ENCODE data around the gene NEK7. TPM values are rescaled to one million over a fixed set of nuclear protein-coding genes. Genes with fewer than 3 reads are reported as not detected.

Gene NEK7
- total RNA-seq, 3 donors from 2014 or later (not counting 1 experiment from before 2014, with no cell fraction given), result 34.1 to 57.5 (median 42.1) TPM

GRCh38 chr1:198160222-198160621 lies 3.4 kb downstream of the NEK7 start:
- Mint-ChIP-seq H3K9me3 (no peaks in the 10 kb centered on the region), H3K27ac (peak overlapping the region; percentile 96 to 99), H3K4me3 (no peak overlapping the region), H3K27me3 (ENCODE audit: low read depth in 2 of 2) (no peaks in the 10 kb centered on the region), H3K4me1 (peaks cover 50 to 65% of the 10 kb centered on the region in 2 donors), H3K36me3 (no peaks in the 10 kb centered on the region)
- Histone ChIP-seq H3K4me1 (ENCODE audit: control insufficient read depth, insufficient read depth, low read length) (peaks cover 31% of the 10 kb centered on the region), H3K4me3 (ENCODE audit: low read length) (no peak overlapping the region), H3K9me3 (ENCODE audit: control insufficient read depth, insufficient read depth, low read length) (no peaks in the 10 kb centered on the region), H3K27ac (ENCODE audit: low read length) (peak overlapping the region; percentile 88), H3K27me3 (ENCODE audit: control insufficient read depth, insufficient read depth, low read length) (no peaks in the 10 kb centered on the region), H3K36me3 (ENCODE audit: control insufficient read depth, insufficient read depth, low read length) (no peaks in the 10 kb centered on the region)
- intact Hi-C loops (cut with micrococcal nuclease), result loop anchor here (10.0 kb wide), 1 partner anchor 775 kb away; no protein-coding TSS in a partner anchor
- DNase-seq, result no peak
- ATAC-seq, result no peak
- TF ChIP-seq CTCF (IDR thresholded peaks at IDR 0.05), result no peak
- WGBS (ENCODE audit: insufficient coverage), result 97% methylated on average over 6 of the region's 7 CpGs

GRCh38 chr1:198160946-198161614 lies 4.3 kb downstream of the NEK7 start:
- no peaks in the 10 kb centered on the region for H3K27me3 ChIP-seq (ENCODE audit: control insufficient read depth, insufficient read depth, low read length)
- no peaks in the 10 kb centered on the region for H3K36me3 ChIP-seq (ENCODE audit: control insufficient read depth, insufficient read depth, low read length)
- no peak for TF ChIP-seq CTCF (IDR thresholded peaks at IDR 0.05)
- peaks cover 39% of the 10 kb centered on the region for H3K4me1 ChIP-seq (ENCODE audit: control insufficient read depth, insufficient read depth, low read length)
- Mint-ChIP-seq H3K27me3 (ENCODE audit: low read depth in 2 of 2) (no peaks in the 10 kb centered on the region), H3K4me3 (peak overlapping the region; percentile 31), H3K27ac (peak overlapping the region; percentile 89 to 96), H3K36me3 (no peaks in the 10 kb centered on the region), H3K9me3 (no peaks in the 10 kb centered on the region), H3K4me1 (peaks cover 55 to 70% of the 10 kb centered on the region in 2 donors)
- 100% methylated on average over 4 of the region's 4 CpGs for WGBS (ENCODE audit: insufficient coverage)
- no peak overlapping the region for H3K27ac ChIP-seq (ENCODE audit: low read length)
- ATAC-seq (no peak), DNase-seq (no peak)
- H3K4me3 ChIP-seq (ENCODE audit: low read length), result no peak overlapping the region
- intact Hi-C loops (cut with micrococcal nuclease), result loop anchor here (10.0 kb wide), 1 partner anchor 774 kb away; no protein-coding TSS in a partner anchor
- no peaks in the 10 kb centered on the region for H3K9me3 ChIP-seq (ENCODE audit: control insufficient read depth, insufficient read depth, low read length)

GRCh38 chr1:198161718-198162090 lies 4.9 kb downstream of the NEK7 start:
- H3K27me3 Mint-ChIP-seq (ENCODE audit: low read depth in 2 of 2), result no peaks in the 10 kb centered on the region
- TF ChIP-seq CTCF (IDR thresholded peaks at IDR 0.05), result no peak
- no peaks in the 10 kb centered on the region for H3K36me3 Mint-ChIP-seq
- Histone ChIP-seq H3K9me3 (ENCODE audit: control insufficient read depth, insufficient read depth, low read length) (no peaks in the 10 kb centered on the region), H3K27ac (ENCODE audit: low read length) (peak overlapping the region; percentile 62), H3K4me3 (ENCODE audit: low read length) (no peak overlapping the region), H3K36me3 (ENCODE audit: control insufficient read depth, insufficient read depth, low read length) (no peaks in the 10 kb centered on the region), H3K27me3 (ENCODE audit: control insufficient read depth, insufficient read depth, low read length) (no peaks in the 10 kb centered on the region), H3K4me1 (ENCODE audit: control insufficient read depth, insufficient read depth, low read length) (peaks cover 45% of the 10 kb centered on the region)
- H3K9me3 Mint-ChIP-seq, result no peaks in the 10 kb centered on the region
- intact Hi-C loops (cut with micrococcal nuclease), result loop anchor here (10.0 kb wide), 1 partner anchor 773 kb away; no protein-coding TSS in a partner anchor
- peaks cover 56 to 72% of the 10 kb centered on the region in 2 donors for H3K4me1 Mint-ChIP-seq
- H3K27ac Mint-ChIP-seq, result peak overlapping the region; percentile 89 to 96
- ATAC-seq (no peak), DNase-seq (no peak)
- 83% methylated on average over 1 of the region's 2 CpGs for WGBS (ENCODE audit: insufficient coverage)
- no peak overlapping the region for H3K4me3 Mint-ChIP-seq

All from natural killer cell (primary cell).